Measurements from ENCODE around the gene TXN2.

Gene TXN2

GRCh38 chr22:36480941-36481392 is 473 bp downstream of the TXN2 start:
- peak in 1 of 2 experiments; percentile 83 for DNase-seq

- no peak for DNase-seq
Observed at GRCh38 chr22:36478966-36479365, 2.5 kb downstream of the TXN2 start.

DNA sequence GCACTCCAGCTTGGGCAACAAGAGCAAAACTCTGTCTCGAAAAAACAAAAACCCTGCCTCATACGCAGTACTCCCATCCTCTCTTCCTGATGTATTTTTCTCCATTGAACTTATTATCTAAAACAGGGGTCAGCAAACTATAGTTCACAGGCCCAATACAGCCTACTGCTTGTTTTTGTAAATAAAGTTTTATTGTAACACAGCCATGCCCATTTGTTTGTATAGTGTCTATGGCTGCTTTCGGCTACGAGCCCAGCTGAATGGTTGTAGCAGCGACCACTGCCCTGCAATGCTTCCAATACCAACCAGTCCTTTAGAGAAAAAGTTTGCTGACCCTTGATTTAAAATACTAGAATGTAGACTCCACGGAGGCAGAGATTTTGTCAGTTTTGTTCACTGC is 6.1 kb downstream of the TXN2 start:
- DNase-seq, result no peak

DNA sequence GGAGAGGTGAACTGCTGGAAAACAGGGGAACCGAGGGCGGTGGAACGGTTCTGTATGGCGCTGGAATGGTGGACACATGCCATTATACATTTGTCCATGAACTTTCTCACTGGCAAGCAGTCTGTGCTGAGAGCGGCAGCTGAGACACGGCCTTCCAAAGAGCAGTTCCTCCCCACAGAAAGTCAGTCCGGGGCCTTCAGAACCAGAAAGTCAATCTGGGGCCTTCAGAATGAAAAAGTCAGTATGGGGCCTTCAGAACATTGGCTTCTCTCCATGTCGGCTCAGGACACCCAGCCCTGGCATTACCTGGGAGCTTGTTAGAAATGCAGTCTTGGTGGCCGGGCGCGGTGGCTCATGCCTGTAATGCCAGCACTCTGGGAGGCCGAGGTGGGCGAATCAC is 8.8 kb downstream of the TXN2 start:
- DNase-seq, result no peak

- DNase-seq, result no peak
Observed at GRCh38 chr22:36471341-36471821, 10.1 kb downstream of the TXN2 start.

- DNase-seq, result no peak
Observed at GRCh38 chr22:36470994-36471331, 10.5 kb downstream of the TXN2 start.

DNA sequence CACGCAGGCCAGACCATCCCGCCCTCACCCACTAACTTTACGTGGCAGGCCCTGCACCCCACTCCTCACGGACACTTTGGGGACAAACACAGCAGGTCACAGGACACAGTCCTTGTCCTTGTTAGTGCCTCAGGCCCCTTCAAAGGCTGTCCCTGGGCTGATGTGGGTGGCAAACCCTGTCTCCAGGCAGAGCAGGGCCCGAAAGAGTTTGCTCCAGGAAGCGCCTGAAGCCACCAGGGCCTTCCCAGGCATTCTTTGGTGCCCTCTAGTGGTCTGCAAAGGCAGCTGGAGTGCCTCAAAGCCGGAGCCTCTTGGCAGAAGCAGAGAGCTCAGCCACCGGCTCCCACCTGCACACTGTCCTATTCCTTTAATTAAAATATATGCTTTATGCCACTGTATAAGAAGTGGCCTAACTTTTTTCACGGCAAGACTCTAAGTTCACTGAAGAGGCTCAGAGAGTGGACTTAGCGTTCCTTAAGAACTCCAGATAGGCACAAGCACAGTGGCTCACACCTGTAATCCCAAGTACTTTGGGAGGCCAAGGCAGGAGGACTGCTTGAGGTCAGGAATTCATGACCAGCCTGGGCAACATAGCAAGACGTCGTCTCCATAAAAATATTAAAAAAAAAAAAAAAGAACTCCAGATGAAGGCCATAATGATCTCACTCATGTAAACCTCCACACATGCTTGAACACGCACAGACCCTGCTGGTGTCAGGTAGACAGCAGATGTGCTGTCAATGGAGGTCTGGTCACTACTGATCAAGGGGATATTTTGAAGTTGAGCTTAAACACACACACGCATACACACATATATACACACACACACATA is 11.1 kb downstream of the TXN2 start:
- peak; percentile 81 to 84 for DNase-seq

DNA sequence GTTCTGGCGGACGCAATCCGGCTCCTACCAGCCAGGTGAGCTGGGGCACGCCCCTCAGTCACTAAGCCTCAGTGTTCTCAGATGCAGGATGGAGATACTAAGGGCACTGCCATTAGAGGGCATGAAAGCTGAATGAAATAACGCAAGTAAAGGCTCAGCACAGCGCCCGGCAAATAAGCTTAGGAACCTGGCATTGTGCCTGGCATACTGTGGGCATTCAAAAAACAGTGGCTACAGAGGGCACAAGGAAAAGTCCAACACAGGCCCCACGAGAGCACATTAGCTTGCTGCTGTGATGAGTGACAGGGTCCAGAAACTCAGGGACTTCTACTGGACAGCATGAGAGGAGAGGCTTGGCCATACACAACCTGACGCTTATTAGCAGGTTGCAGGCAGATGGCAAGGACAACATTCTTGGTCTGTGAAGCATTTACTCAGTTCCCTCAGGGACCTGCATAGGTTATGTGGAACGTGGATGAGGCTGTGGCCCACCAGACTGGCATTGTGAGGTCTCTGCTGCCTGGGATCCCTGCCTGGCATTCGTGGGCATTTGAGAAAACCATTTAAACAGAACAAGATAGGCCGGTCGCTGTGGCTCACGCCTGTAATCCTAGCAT is 12.2 kb downstream of the TXN2 start:
- no peak for DNase-seq

DNA sequence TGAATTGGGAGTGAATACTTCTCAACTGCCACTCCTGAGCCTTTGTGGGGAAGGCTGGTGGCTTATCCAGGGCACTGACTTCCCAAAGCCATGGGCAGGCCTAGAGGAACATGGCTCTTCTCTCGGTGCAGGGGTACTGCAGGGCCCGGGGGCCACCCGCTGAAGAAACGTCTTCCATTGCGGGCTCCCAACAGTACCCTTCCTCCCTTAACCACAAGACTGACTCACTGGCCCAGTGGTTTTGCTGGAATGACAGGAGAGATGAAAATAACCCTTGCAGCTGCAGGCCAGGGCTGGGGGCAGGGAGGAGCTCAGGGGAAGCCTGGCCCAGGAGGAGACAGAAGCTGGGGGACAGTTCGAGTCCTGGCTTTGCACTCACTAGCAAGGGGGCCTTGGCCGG is 13.5 kb downstream of the TXN2 start:
- DNase-seq, result peak; percentile 61 to 77

- no peak for DNase-seq
Observed at GRCh38 chr22:36467042-36467810, 14.2 kb downstream of the TXN2 start.

- no peak for DNase-seq
Observed at GRCh38 chr22:36466258-36466657, 15.2 kb downstream of the TXN2 start.

DNA sequence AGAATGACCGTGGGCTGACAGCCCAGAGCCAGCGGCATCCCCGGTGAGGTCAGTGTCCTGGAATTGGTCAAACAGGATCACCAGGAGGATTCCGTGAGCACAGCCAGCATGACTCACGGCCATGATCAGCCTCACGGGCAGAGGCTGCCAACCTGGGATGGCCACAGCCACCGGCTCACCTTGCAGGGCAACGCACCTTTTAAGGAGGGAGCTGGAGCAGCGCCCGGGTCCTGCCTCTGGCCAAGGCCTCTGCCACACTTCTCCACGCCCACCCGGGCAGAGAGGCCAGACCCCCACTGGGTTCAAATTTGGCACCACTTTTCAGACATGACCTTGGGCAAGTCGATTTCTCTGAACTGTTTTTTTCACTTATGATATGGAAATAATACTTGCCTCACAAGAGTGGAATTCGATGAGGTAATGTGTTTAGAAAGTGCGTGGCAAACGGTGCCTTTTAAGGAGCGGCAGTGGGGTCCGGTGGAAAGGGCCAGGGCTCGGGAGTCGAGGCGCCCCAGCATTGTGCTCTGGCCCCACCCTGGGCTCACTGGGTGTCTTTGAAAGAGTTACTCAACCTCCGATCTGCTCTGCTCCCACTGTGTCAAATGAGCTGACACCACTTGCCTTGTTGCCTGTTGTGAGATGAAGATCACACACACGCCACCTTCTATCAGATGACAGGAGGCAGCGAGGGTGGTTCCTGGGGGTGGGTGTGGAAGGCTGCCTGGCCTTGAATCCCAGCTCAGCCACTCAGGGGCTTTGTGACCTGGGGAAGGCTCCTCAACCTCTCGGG is 16.0 kb downstream of the TXN2 start:
- DNase-seq, result no peak

GRCh38 chr22:36464715-36465231 is 16.7 kb downstream of the TXN2 start:
- no peak for DNase-seq

DNA sequence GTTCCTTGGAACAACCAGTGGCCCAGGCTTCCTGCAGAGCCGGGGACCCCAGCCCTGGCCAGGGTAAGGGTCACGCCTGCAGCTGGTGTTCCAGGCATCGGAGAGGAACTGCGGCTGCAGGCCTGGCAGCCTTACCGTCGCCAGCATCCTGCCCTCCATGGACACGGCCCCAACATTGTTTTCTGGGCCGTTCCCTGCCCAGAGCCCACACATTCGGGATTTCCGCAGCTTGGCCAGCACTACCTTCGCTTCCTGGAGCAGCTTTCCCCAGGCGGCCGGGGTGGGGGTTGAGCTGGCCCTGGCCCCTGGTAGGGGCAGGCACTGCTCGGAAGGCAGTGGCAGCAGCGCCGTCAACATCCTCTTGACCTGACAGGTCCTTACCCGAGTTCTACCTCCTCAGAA is 17.7 kb downstream of the TXN2 start:
- no peak for DNase-seq

GRCh38 chr22:36461665-36462649 is 19.5 kb downstream of the TXN2 start:
- DNase-seq, result no peak

DNA sequence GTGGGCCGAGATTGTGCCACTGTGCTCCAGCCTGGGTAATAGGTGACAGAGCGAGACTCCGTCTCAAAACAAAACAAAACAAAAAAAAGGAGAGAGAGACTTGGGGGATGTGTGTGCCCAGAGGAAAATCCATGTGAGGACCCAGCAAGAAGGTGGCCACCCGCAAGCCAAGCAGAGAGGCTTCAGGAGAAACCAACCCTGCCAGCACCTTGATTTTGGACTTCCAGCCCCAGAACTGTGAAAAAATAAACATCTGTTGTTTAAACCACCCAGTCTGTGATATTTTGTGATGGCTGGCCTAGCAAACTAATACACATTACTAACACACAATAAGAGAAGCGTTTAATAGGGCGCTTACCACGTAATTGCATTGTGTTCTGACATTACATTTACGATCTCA is 21.2 kb downstream of the TXN2 start:
- DNase-seq, result no peak

DNA sequence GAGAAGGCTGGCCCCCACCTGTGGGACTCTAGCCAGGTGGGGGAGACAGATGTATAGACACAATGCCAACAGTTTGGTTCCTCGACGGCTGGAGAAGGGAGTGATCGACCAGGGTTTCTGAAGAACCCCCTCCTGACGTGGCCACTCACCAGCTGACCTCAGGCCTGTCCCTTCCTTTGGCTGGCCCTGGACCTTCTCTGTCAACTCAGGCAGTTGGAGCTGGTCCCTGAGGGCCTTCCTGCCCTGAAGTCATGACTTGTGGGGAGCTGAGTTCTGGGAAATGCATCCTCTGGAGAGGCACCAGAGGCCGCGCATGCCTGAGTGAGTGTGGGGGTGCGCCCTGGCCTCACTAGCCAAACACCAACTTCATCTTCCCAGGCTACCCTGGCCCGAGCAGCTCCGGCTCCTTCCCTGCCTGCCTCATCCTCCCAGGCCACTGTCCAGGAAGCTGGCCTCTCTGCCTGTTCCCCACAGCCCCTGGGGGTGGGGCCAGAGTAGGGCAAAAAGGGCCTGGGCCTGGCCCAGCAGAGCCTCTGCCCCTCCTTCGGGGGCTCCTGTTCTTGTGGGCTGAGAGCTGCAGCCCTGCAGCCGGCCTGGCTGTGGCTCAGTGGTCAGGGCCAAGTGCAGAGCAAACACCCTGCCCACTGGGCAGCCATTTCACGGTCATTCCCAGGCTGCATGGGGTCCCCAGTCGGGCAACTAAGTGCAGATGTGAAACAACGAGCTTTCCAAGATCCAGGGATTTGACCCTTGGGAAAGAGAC is 23.6 kb downstream of the TXN2 start:
- no peak for DNase-seq

GRCh38 chr22:36456464-36456845 is 25.0 kb downstream of the TXN2 start:
- DNase-seq, result no peak

GRCh38 chr22:36455571-36456463 is 25.6 kb downstream of the TXN2 start:
- no peak for DNase-seq

All from Kasumi-1 (cell line).